H1 (cell line): Measurements from ENCODE around the gene CAV3. TPM values are rescaled to one million over a fixed set of nuclear protein-coding genes. Genes with fewer than 3 reads are reported as not detected.

Experiments used
- CTCF ChIA-PET: fragments of 300-600 bp; sonication (Branson Sonifier 250); formaldehyde crosslinking; loops from one replicate; lab custom pipeline; 2021; ENCODE audit not compliant: partially characterized antibody; lab: Charles Lee
- POLR2A ChIA-PET: fragments of 300-600 bp; sonication (Branson Sonifier 250); formaldehyde crosslinking; loops from one replicate; lab custom pipeline; 2021; ENCODE audit warnings: inconsistent platforms; ENCODE audit not compliant: partially characterized antibody; lab: Charles Lee
- DNase-seq, 2 experiments: peaks; one replicate each; pipeline versions ENCODE4 v3.0.0 to v3.0.0-alpha.2; 2010 to 2022; ENCODE audit warnings: low spot score in 2 of 2, low read depth in 1 of 2, mixed read lengths in 1 of 2
- FAIRE-seq: peaks from 2 replicates; lab custom pipeline; 2011; peaks lifted over from hg19 to GRCh38; lab: Jason Lieb, UNC
- H2AFZ ChIP-seq: 2 replicates; pipeline ENCODE4 v1.8.1; 2012; ENCODE audit warnings: low read length, inconsistent platforms
- H2AK5ac ChIP-seq: 2 replicates; pipeline ENCODE4 v1.6.1; 2013; ENCODE audit warnings: low read depth, low read length
- H2BK120ac ChIP-seq: replicated peaks from 2 replicates; pipeline ENCODE3; 2013; ENCODE audit warnings: low read depth, low read length, inconsistent platforms
- H2BK12ac ChIP-seq: 2 replicates; pipeline ENCODE4 v1.6.1; 2013; ENCODE audit warnings: low read depth, low read length
- H2BK15ac ChIP-seq: 2 replicates; pipeline ENCODE4 v1.6.1; 2013; ENCODE audit warnings: low read length
- H2BK20ac ChIP-seq: 2 replicates; pipeline ENCODE4 v1.6.1; 2013; ENCODE audit warnings: low read length
- H2BK5ac ChIP-seq: 2 replicates; pipeline ENCODE4 v1.6.1; 2013; ENCODE audit warnings: low read depth, low read length
- H3K14ac ChIP-seq: 2 replicates; pipeline ENCODE4 v1.6.1; 2013; ENCODE audit warnings: inconsistent platforms; ENCODE audit not compliant: insufficient read length
- H3K18ac ChIP-seq: 2 replicates; pipeline ENCODE4 v1.6.1; 2013; ENCODE audit warnings: low read length; ENCODE audit errors: extremely low read depth
- H3K23ac ChIP-seq: 2 replicates; pipeline ENCODE4 v1.6.1; 2013; ENCODE audit warnings: inconsistent platforms; ENCODE audit not compliant: insufficient read length
- H3K23me2 ChIP-seq: 2 replicates; pipeline ENCODE4 v1.6.1; 2013; ENCODE audit warnings: low read depth, low read length
- H3K27ac ChIP-seq: 2 replicates; pipeline ENCODE4 v1.6.1; 2011; ENCODE audit warnings: low read depth, low read length, inconsistent platforms
- H3K27me3 ChIP-seq, 4 experiments: replicated peaks in 1 of 4; 1 replicate in 1 of 4; 2 replicates in 3 of 4; pipeline versions ENCODE4 v1.6.1 to v1.8.1; 2011 to 2013; ENCODE audit warnings: low read length in 3 of 4, mild to moderate bottlenecking in 3 of 4, inconsistent platforms in 2 of 4, mixed read lengths in 2 of 4, moderate library complexity in 1 of 4; ENCODE audit not compliant: control insufficient read depth in 3 of 4, insufficient read depth in 3 of 4; ENCODE audit errors: extremely low read depth in 1 of 4
- H3K36me3 ChIP-seq, 4 experiments: 2 replicates each; pipeline versions ENCODE4 v1.6.1 to v1.8.1; 2011 to 2013; ENCODE audit warnings: mild to moderate bottlenecking in 4 of 4, low read length in 3 of 4, moderate library complexity in 2 of 4, control low read depth in 1 of 4, inconsistent platforms in 1 of 4; ENCODE audit not compliant: insufficient read depth in 4 of 4, control insufficient read depth in 2 of 4
- H3K4ac ChIP-seq: replicated peaks from 2 replicates; pipeline ENCODE3; 2013; ENCODE audit warnings: low read length, low read depth, mixed read lengths, inconsistent platforms; ENCODE audit not compliant: insufficient read length
- H3K4me1 ChIP-seq, 4 experiments: replicated peaks in 1 of 4; 1 replicate in 1 of 4; 2 replicates in 3 of 4; pipeline versions ENCODE4 v1.6.1 to v1.8.1; 2011 to 2013; ENCODE audit warnings: low read length in 3 of 4, inconsistent platforms in 2 of 4, mixed read lengths in 1 of 4; ENCODE audit not compliant: insufficient read depth in 4 of 4, control insufficient read depth in 3 of 4
- H3K4me2 ChIP-seq, 2 experiments: 2 replicates each; pipeline versions ENCODE4 v1.6.1 to v1.8.1; 2011 to 2013; ENCODE audit warnings: low read depth in 2 of 2, low read length in 2 of 2, control low read depth in 1 of 2, inconsistent platforms in 1 of 2, mild to moderate bottlenecking in 1 of 2; ENCODE audit not compliant: insufficient read depth in 1 of 2
- H3K4me3 ChIP-seq, 4 experiments: fragments of 200-600, 300-600 bp in 1 of 4; sonication (generic), shearing (Covaris generic), sonication (Bioruptor Twin) in 1 of 4; 2 replicates each; pipeline versions ENCODE4 v1.5.1 to v1.8.1; 2011 to 2016; ENCODE audit warnings: low read length in 4 of 4, low read depth in 3 of 4, control low read depth in 2 of 4, inconsistent platforms in 2 of 4, mild to moderate bottlenecking in 2 of 4, mixed read lengths in 1 of 4, moderate library complexity in 1 of 4; ENCODE audit not compliant: insufficient read depth in 2 of 4; ENCODE audit errors: extremely low read depth in 1 of 4
- H3K56ac ChIP-seq: replicated peaks from 2 replicates; pipeline ENCODE3; 2013; ENCODE audit warnings: low read depth, mild to moderate bottlenecking, mixed read lengths, low read length, inconsistent platforms; ENCODE audit not compliant: insufficient read length
- H3K79me1 ChIP-seq: 2 replicates; pipeline ENCODE4 v1.6.1; 2013; ENCODE audit warnings: low read depth, low read length, control low read depth
- H3K79me2 ChIP-seq, 2 experiments: 2 replicates each; pipeline versions ENCODE4 v1.6.1 to v1.8.1; 2012 to 2013; ENCODE audit warnings: low read length in 2 of 2, mild to moderate bottlenecking in 2 of 2, inconsistent platforms in 1 of 2; ENCODE audit not compliant: insufficient read depth in 2 of 2, control insufficient read depth in 1 of 2
- H3K9ac ChIP-seq, 4 experiments: replicated peaks in 1 of 4; 1 replicate in 1 of 4; 2 replicates in 3 of 4; pipeline versions ENCODE4 v1.6.1 to v1.8.1; 2011 to 2013; ENCODE audit warnings: low read depth in 3 of 4, low read length in 3 of 4, control low read depth in 2 of 4, mild to moderate bottlenecking in 2 of 4, moderate library complexity in 2 of 4, inconsistent platforms in 1 of 4; ENCODE audit errors: extremely low read depth in 1 of 4
- H3K9me3 ChIP-seq, 2 experiments: 2 replicates each; pipeline versions ENCODE4 v1.6.1 to v1.8.1; 2012 to 2013; ENCODE audit warnings: mild to moderate bottlenecking in 2 of 2, moderate library complexity in 2 of 2, control low read depth in 1 of 2, inconsistent platforms in 1 of 2, low read depth in 1 of 2, low read length in 1 of 2, mixed read lengths in 1 of 2; ENCODE audit not compliant: insufficient read depth in 2 of 2
- H4K20me1 ChIP-seq, 2 experiments: replicated peaks in 1 of 2; 2 replicates each; pipeline versions ENCODE3 to v1.8.1; 2011 to 2013; ENCODE audit warnings: inconsistent platforms in 2 of 2, low read length in 2 of 2, mild to moderate bottlenecking in 1 of 2; ENCODE audit not compliant: insufficient read depth in 2 of 2, control insufficient read depth in 1 of 2
- H4K5ac ChIP-seq: 2 replicates; pipeline ENCODE4 v1.6.1; 2013; ENCODE audit warnings: low read length, low read depth, mixed read lengths, inconsistent platforms; ENCODE audit not compliant: insufficient read length
- H4K8ac ChIP-seq: 2 replicates; pipeline ENCODE4 v1.8.0; 2013; ENCODE audit warnings: mild to moderate bottlenecking, moderate library complexity, low read length, inconsistent platforms; ENCODE audit not compliant: insufficient read depth; ENCODE audit errors: extremely low read depth
- H4K91ac ChIP-seq: replicated peaks from 2 replicates; pipeline ENCODE3; 2013; ENCODE audit warnings: low read length, mixed read lengths, inconsistent platforms; ENCODE audit not compliant: insufficient read length
- ATF2 ChIP-seq: IDR thresholded peaks from 2 replicates; pipeline ENCODE4 v1.6.1; 2012; ENCODE audit warnings: low read length, inconsistent platforms
- BCL11A ChIP-seq, 2 experiments: IDR thresholded peaks; one replicate each; pipeline ENCODE4 v1.6.1; 2011; ENCODE audit warnings: low read depth in 2 of 2, low read length in 2 of 2, mild to moderate bottlenecking in 2 of 2
- KDM1A ChIP-seq: fragments of 200-600, 300-600 bp; sonication (generic); IDR thresholded peaks from 2 replicates; pipeline ENCODE4 v1.7.1; 2016; ENCODE audit warnings: mild to moderate bottlenecking, low read length, borderline replicate concordance
- RFX5 ChIP-seq: IDR thresholded peaks from 2 replicates; pipeline ENCODE4 v1.6.1; 2011; ENCODE audit warnings: low read depth, low read length, improper control_type of control experiment, borderline replicate concordance
- WGBS, 2 experiments: shearing (Covaris generic) in 1 of 2; methylation state at CpG; one replicate each; pipeline versions ENCODE4 v1.1.6 to v1.1.7; 2013 to 2015; ENCODE audit warnings: low lambda C conversion rate in 2 of 2, mixed read lengths in 2 of 2, inconsistent platforms in 1 of 2, low coverage in 1 of 2, missing lambda C conversion rate in 1 of 2; ENCODE audit not compliant: insufficient replicate concordance in 2 of 2, insufficient coverage in 1 of 2, insufficient read length in 1 of 2; ENCODE audit errors: extremely low coverage in 1 of 2, missing lambda C conversion rate in 1 of 2; 5-methylcytosine and 5-hydroxymethylcytosine counted together
- polyA plus RNA-seq, 7 experiments: library from polyadenylated mRNA; depleted of rRNA in 3 of 7; stranded (reverse) in 5 of 7; unstranded in 2 of 7; fragments of >200 nt in 5 of 7; fragments of 200-250 nt in 2 of 7; gene quantifications; 1 replicate in 5 of 7; 2 replicates in 1 of 7; 4 replicates in 1 of 7; pipeline versions ENCODE4 v1.2.1 to v1.2.3, GENCODE V29; 2011 to 2013; ENCODE audit warnings: missing spikeins in 2 of 7, mixed read lengths in 2 of 7
- total RNA-seq: library from RNA; stranded (reverse); fragmentation: NEBNext Ultra II Directional; extraction: Animal tissue kit (Norgen Biotek cat#: 25700); gene quantifications from 2 replicates; pipeline ENCODE4 v1.2.1, GENCODE V29; 2021
- TF ChIP-seq, protein P1 (sequence below): IDR thresholded peaks from 2 replicates; pipeline ENCODE4 v1.6.1; 2012; ENCODE audit warnings: inconsistent platforms
- TF ChIP-seq, protein P2 (sequence below): IDR thresholded peaks from 2 replicates; pipeline ENCODE4 v1.6.1; 2011; ENCODE audit warnings: low read depth, mild to moderate bottlenecking, low read length; ENCODE audit not compliant: insufficient read depth
- TF ChIP-seq, protein P3 (sequence below), 3 experiments: IDR thresholded peaks; 1 replicate in 2 of 3; 2 replicates in 1 of 3; pipeline versions ENCODE4 v1.5.1 to v1.6.1; 2011; ENCODE audit warnings: low read length in 3 of 3, mild to moderate bottlenecking in 3 of 3, inconsistent platforms in 2 of 3, low read depth in 1 of 3, moderate library complexity in 1 of 3; ENCODE audit not compliant: insufficient read depth in 1 of 3; ENCODE audit errors: control extremely low read depth in 1 of 3

CAV3 gene
- total and polyA plus RNA-seq, 2 of the 8 experiments (the other 6 are each of a cell fraction or from before 2014, with no cell fraction given) = not detected

DNA sequence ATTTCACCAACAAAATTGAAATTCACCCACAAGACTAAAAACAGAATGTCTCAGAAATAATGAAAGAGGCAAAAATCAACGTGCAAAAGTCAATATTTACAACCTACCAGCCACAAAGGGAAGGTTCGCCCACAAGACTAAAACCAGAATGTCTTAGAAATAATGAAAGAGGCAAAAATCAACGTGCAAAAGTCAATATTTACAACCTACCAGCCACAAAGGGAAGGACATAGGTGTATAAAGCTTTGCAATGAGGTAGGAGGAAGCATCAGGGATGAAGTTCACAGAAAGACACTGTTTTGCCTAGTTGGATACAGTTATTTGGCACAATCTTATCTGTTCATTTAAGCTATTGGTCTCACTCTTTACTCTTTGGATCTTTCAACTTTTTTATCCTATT lies 21.5 kb downstream of the CAV3 start:
- Histone ChIP-seq H4K5ac (no peak overlapping the region), H3K9ac (no peak overlapping the region), H2BK15ac (no peak overlapping the region), H3K23ac (no peak overlapping the region), H2BK20ac (no peak overlapping the region), H3K4me3 (no peak overlapping the region), H3K14ac (no peak overlapping the region), H3K36me3 (no peaks in the 10 kb centered on the region), H2BK120ac (no peak overlapping the region), H2AFZ (no peak overlapping the region), H3K79me2 (no peaks in the 10 kb centered on the region), H2BK5ac (no peak overlapping the region), H2AK5ac (no peak overlapping the region), H3K18ac (no peak overlapping the region), H3K27me3 (peaks cover 0 to 4% (median 0%) of the 10 kb centered on the region in 4 experiments; a peak in 2 of 7 replicates), H3K4me1 (peaks cover 0 to 3% (median 1%) of the 10 kb centered on the region in 4 experiments; a peak in 3 of 7 replicates), H4K91ac (no peak overlapping the region), H3K23me2 (no peaks in the 10 kb centered on the region), H3K9me3 (no peaks in the 10 kb centered on the region), H2BK12ac (no peak overlapping the region), H3K27ac (no peak overlapping the region), H3K56ac (no peak overlapping the region), H4K20me1 (peaks cover 0 to 2% of the 10 kb centered on the region in 2 experiments), H3K4ac (no peak overlapping the region), H3K79me1 (no peaks in the 10 kb centered on the region), H3K4me2 (no peak overlapping the region), H4K8ac (no peak overlapping the region)
- DNase-seq (no peak), FAIRE-seq (peak; percentile 24)
- 82% methylated on average over 3 of the region's 3 CpGs; no CpG with 5 or more reads in 1 of the 2 experiments for WGBS, 2 experiments
- POLR2A ChIA-PET = interaction anchor here (1.5 kb wide), 1 partner anchor 11 kb away, joined by 5 read pairs; no protein-coding TSS in a partner anchor
- CTCF ChIA-PET = interaction anchor here (0.6 to 3.7 kb wide), 21 partner anchors 8 to 1158 kb away, joined by 3 to 27 read pairs (median 4); partner anchors contain the start of gene OXTR
- TF ChIP-seq, protein P1, sequence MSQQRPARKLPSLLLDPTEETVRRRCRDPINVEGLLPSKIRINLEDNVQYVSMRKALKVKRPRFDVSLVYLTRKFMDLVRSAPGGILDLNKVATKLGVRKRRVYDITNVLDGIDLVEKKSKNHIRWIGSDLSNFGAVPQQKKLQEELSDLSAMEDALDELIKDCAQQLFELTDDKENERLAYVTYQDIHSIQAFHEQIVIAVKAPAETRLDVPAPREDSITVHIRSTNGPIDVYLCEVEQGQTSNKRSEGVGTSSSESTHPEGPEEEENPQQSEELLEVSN = no peak
- TF ChIP-seq RFX5 = no peak
- no peak for TF ChIP-seq BCL11A (IDR thresholded peaks at IDR 0.05; ENCODE audit: low read depth in 2 of 2, low read length in 2 of 2)
- TF ChIP-seq KDM1A = no peak
- TF ChIP-seq, protein P2, sequence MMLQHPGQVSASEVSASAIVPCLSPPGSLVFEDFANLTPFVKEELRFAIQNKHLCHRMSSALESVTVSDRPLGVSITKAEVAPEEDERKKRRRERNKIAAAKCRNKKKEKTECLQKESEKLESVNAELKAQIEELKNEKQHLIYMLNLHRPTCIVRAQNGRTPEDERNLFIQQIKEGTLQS = no peak
- TF ChIP-seq, protein P3, sequence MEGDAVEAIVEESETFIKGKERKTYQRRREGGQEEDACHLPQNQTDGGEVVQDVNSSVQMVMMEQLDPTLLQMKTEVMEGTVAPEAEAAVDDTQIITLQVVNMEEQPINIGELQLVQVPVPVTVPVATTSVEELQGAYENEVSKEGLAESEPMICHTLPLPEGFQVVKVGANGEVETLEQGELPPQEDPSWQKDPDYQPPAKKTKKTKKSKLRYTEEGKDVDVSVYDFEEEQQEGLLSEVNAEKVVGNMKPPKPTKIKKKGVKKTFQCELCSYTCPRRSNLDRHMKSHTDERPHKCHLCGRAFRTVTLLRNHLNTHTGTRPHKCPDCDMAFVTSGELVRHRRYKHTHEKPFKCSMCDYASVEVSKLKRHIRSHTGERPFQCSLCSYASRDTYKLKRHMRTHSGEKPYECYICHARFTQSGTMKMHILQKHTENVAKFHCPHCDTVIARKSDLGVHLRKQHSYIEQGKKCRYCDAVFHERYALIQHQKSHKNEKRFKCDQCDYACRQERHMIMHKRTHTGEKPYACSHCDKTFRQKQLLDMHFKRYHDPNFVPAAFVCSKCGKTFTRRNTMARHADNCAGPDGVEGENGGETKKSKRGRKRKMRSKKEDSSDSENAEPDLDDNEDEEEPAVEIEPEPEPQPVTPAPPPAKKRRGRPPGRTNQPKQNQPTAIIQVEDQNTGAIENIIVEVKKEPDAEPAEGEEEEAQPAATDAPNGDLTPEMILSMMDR (IDR thresholded peaks at IDR 0.05; ENCODE audit: control extremely low read depth in 1 of 3, insufficient read depth in 1 of 3, low read depth in 1 of 3, low read length in 3 of 3) = no peak
- TF ChIP-seq ATF2 = no peak
